Osteoblast (primary cell): ENCODE data around the gene MRPL57. TPM values are rescaled to one million over a fixed set of nuclear protein-coding genes. Genes with fewer than 3 reads are reported as not detected.
"Not testable (repeated sequence)": the region's sequence is repeated elsewhere in the genome, so short reads cannot be mapped to it uniquely, and the experiment has no call there.

ENCODE experiments used
- DNase-seq: peaks from one replicate; pipeline ENCODE4 v3.0.0; 2011; ENCODE audit warnings: low spot score, mixed read lengths; ENCODE audit not compliant: insufficient read length; ENCODE audit errors: missing footprints
- H2AFZ ChIP-seq: 2 replicates; pipeline ENCODE4 v1.6.0; 2011; ENCODE audit warnings: mild to moderate bottlenecking, low read length
- H3K27ac ChIP-seq: 2 replicates; pipeline ENCODE4 v1.5.1; 2011; ENCODE audit warnings: mild to moderate bottlenecking, low read depth, low read length, moderate library complexity
- H3K27me3 ChIP-seq: 2 replicates; pipeline ENCODE4 v1.6.0; 2012; ENCODE audit warnings: mild to moderate bottlenecking, control low read depth, inconsistent platforms, low read length, moderate library complexity; ENCODE audit not compliant: insufficient read depth
- H3K36me3 ChIP-seq: 2 replicates; pipeline ENCODE4 v1.5.1; 2011; ENCODE audit warnings: mild to moderate bottlenecking, low read length, control low read depth, moderate library complexity; ENCODE audit not compliant: insufficient read depth
- H3K4me1 ChIP-seq: 2 replicates; pipeline ENCODE4 v1.5.1; 2011; ENCODE audit warnings: mild to moderate bottlenecking, low read length, control low read depth, moderate library complexity; ENCODE audit not compliant: insufficient read depth
- H3K4me2 ChIP-seq: 2 replicates; pipeline ENCODE4 v1.6.0; 2011; ENCODE audit warnings: mild to moderate bottlenecking, low read length; ENCODE audit not compliant: insufficient read depth
- H3K4me3 ChIP-seq: fragments of 200-600 bp; sonication (generic); 3 replicates; pipeline ENCODE4 v1.5.1; 2012; ENCODE audit warnings: mild to moderate bottlenecking, low read length, inconsistent platforms; ENCODE audit not compliant: insufficient read depth
- H3K79me2 ChIP-seq: 2 replicates; pipeline ENCODE4 v1.6.0; 2012; ENCODE audit warnings: mild to moderate bottlenecking, low read length, control low read depth, inconsistent platforms; ENCODE audit not compliant: insufficient read depth
- H3K9me3 ChIP-seq: 2 replicates; pipeline ENCODE4 v1.5.1; 2011; ENCODE audit warnings: low read depth, low read length, control low read depth
- H4K20me1 ChIP-seq: 2 replicates; pipeline ENCODE4 v1.6.0; 2012; ENCODE audit warnings: mild to moderate bottlenecking, low read length, control low read depth; ENCODE audit not compliant: insufficient read depth
- total RNA-seq: library from RNA; depleted of rRNA; stranded (reverse); fragments of >200 nt; gene quantifications from 2 replicates; pipeline ENCODE4 v1.2.3, GENCODE V29; 2012
- TF ChIP-seq, protein P1 (sequence below): IDR thresholded peaks from 2 replicates; pipeline ENCODE4 v1.5.1; 2011; ENCODE audit warnings: mild to moderate bottlenecking, low read depth, low read length, moderate library complexity; ENCODE audit errors: extremely low read depth

Gene MRPL57
- 13.4 and 15.0 TPM in 2 replicates for total RNA-seq

GRCh38 chr13:21176215-21176981 is at the start of gene MRPL57, which contains the start of gene SKA3:
MRPL57 (plus strand) TSS chr13:21176658; CDS start chr13:21176917, 259 bp downstream.
SKA3 (minus strand) TSS chr13:21176552; CDS start chr13:21176477, 75 bp downstream.
- H3K4me3 ChIP-seq: peak within 1 kb of the TSS; percentile 99
- H3K36me3 ChIP-seq: no peaks in the 10 kb centered on the region
- peaks cover 37% of the 10 kb centered on the region for H3K79me2 ChIP-seq
- no peaks in the 10 kb centered on the region for H3K9me3 ChIP-seq
- H3K27me3 ChIP-seq: no peaks in the 10 kb centered on the region
- TF ChIP-seq, protein P1, sequence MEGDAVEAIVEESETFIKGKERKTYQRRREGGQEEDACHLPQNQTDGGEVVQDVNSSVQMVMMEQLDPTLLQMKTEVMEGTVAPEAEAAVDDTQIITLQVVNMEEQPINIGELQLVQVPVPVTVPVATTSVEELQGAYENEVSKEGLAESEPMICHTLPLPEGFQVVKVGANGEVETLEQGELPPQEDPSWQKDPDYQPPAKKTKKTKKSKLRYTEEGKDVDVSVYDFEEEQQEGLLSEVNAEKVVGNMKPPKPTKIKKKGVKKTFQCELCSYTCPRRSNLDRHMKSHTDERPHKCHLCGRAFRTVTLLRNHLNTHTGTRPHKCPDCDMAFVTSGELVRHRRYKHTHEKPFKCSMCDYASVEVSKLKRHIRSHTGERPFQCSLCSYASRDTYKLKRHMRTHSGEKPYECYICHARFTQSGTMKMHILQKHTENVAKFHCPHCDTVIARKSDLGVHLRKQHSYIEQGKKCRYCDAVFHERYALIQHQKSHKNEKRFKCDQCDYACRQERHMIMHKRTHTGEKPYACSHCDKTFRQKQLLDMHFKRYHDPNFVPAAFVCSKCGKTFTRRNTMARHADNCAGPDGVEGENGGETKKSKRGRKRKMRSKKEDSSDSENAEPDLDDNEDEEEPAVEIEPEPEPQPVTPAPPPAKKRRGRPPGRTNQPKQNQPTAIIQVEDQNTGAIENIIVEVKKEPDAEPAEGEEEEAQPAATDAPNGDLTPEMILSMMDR: no peak
- peaks cover 13% of the 10 kb centered on the region for H3K4me1 ChIP-seq
- H4K20me1 ChIP-seq: no peaks in the 10 kb centered on the region
- peak within 1 kb of the TSS; percentile 98 for H2AFZ ChIP-seq
- peak within 1 kb of the TSS; percentile 80 for H3K27ac ChIP-seq
- peak; percentile 98 for DNase-seq
- peak within 1 kb of the TSS; percentile 87 for H3K4me2 ChIP-seq

- no peaks in the 10 kb centered on the region for H3K9me3 ChIP-seq
- H2AFZ ChIP-seq: peak overlapping the region; percentile 48
- no peak for DNase-seq
These were observed 46.3 kb upstream of the MRPL57 start for GRCh38 chr13:21130116-21130515.

DNA sequence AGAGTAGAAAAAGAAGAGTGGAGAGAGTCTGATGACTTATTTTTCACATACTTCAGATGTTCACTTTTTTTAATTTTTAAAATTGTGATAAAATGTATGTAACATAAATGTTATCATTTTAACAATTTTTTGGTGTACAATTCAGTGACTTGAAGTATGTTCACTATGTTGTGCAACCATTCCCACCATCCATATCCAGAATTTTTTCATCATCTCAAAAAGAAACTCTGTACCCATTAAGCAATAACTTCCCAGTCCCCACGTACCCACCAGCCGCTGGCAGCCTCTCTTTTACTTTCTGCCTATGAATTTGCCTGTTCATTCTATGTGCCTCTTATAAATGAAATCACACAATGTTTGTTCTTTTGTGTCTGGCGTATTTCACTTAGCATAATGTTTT is 43.4 kb upstream of the MRPL57 start:
- Histone ChIP-seq H3K4me3 (no peak overlapping the region), H3K9me3 (no peaks in the 10 kb centered on the region), H3K27me3 (no peaks in the 10 kb centered on the region), H3K4me1 (no peaks in the 10 kb centered on the region), H3K4me2 (no peak overlapping the region), H3K27ac (no peak overlapping the region), H3K36me3 (no peaks in the 10 kb centered on the region), H2AFZ (no peak overlapping the region), H4K20me1 (no peaks in the 10 kb centered on the region), H3K79me2 (no peaks in the 10 kb centered on the region)
- TF ChIP-seq, protein P1: no peak
- no peak for DNase-seq

More at GRCh38 chr13:21130116-21130515, 46.3 kb upstream of the MRPL57 start:
- Histone ChIP-seq H3K4me2 (no peak overlapping the region), H3K27me3 (no peaks in the 10 kb centered on the region), H4K20me1 (no peaks in the 10 kb centered on the region), H3K27ac (no peak overlapping the region), H3K4me3 (no peak overlapping the region), H3K36me3 (no peaks in the 10 kb centered on the region), H3K79me2 (no peaks in the 10 kb centered on the region), H3K4me1 (no peaks in the 10 kb centered on the region)
- TF ChIP-seq, protein P1: no peak

DNA sequence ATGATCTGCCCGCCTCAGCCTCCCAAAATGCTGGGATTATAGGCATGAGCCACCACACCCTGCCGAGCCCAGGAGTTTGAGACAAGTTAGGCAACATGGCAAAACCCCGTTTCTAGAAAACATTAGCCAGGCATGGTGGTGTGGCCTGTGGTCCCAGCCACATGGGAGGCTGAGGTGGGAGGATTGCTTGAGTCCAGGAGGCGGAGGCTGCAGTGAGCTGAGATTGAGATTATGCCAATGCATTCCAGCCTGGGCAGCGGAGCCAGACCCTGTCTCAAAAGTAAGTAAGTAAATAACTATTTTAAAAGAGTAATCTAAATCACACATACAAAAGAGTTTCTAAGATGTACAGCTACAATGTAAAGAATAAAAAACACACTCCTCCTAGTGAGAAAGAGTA is 42.0 kb upstream of the MRPL57 start:
- Histone ChIP-seq H3K4me3 (no peak overlapping the region), H2AFZ (no peak overlapping the region), H3K27ac (no peak overlapping the region), H3K27me3 (no peaks in the 10 kb centered on the region), H3K9me3 (no peaks in the 10 kb centered on the region), H3K79me2 (no peaks in the 10 kb centered on the region), H4K20me1 (no peaks in the 10 kb centered on the region), H3K4me1 (peaks cover under 1% of the 10 kb centered on the region), H3K4me2 (no peak overlapping the region), H3K36me3 (no peaks in the 10 kb centered on the region)
- DNase-seq: no peak
- TF ChIP-seq, protein P1: no peak

- H3K4me1 ChIP-seq, H3K36me3 ChIP-seq, H3K4me3 ChIP-seq, DNase-seq, H3K27me3 ChIP-seq, H2AFZ ChIP-seq, H3K4me2 ChIP-seq, H4K20me1 ChIP-seq, H3K27ac ChIP-seq, H3K9me3 ChIP-seq, H3K79me2 ChIP-seq: not testable (repeated sequence)
These were observed 40.6 kb upstream of the MRPL57 start for GRCh38 chr13:21135833-21136232.
